Psoas muscle (tissue), 8 donors: ENCODE measurements around the gene TBC1D2B. TPM values are rescaled to one million over a fixed set of nuclear protein-coding genes. Genes with fewer than 3 reads are reported as not detected.

Experiments
- ATAC-seq, 4 donors: fragments of 200-7000 bp; cut with Tn5 transposase; one replicate each; pipeline ENCODE4 v1.9.1; 2020; ENCODE audit warnings: moderate library complexity in 3 of 4, mild to moderate bottlenecking in 2 of 4
- DNase-seq, 2 donors: peaks; one replicate each; pipeline ENCODE4 v3.0.0-alpha.2; 2020
- H3K27ac ChIP-seq: fragments of 200-600 bp; one replicate; pipeline ENCODE4 v1.8.0; 2022
- H3K27me3 ChIP-seq, 3 donors: fragments of 200-600 bp in 1 of 3; one replicate each; pipeline versions ENCODE4 v1.6.1 to v1.8.0; 2013 to 2022; ENCODE audit warnings: low read length in 2 of 3, mild to moderate bottlenecking in 2 of 3, moderate library complexity in 1 of 3; ENCODE audit not compliant: insufficient read depth in 3 of 3
- H3K36me3 ChIP-seq, 2 donors: fragments of 200-600 bp in 1 of 2; one replicate each; pipeline versions ENCODE4 v1.6.1 to v1.8.0; 2013 to 2022; ENCODE audit warnings: low read depth in 1 of 2, mild to moderate bottlenecking in 1 of 2, moderate library complexity in 1 of 2; ENCODE audit not compliant: insufficient read depth in 1 of 2
- H3K4me1 ChIP-seq: fragments of 200-600 bp; one replicate; pipeline ENCODE4 v1.8.0; 2022
- H3K4me3 ChIP-seq: fragments of 200-600 bp; one replicate; pipeline ENCODE4 v1.8.0; 2022; ENCODE audit warnings: mild to moderate bottlenecking
- H3K9me3 ChIP-seq: fragments of 200-600 bp; one replicate; pipeline ENCODE4 v1.8.0; 2022
- WGBS, 3 donors: extraction: QIAGEN DNeasy Blood & Tissue Kit; methylation state at CpG; one replicate each; pipeline versions ENCODE4 v1.1.6 to v1.1.7; 2013; 5-methylcytosine and 5-hydroxymethylcytosine counted together
- intact Hi-C, 2 donors: fragments of 100-400 bp; cut with DNase I; formaldehyde crosslinking; loops; one replicate each; pipeline versions ENCODE4 v1.11.0 to v1.14.2; 2022
- polyA plus RNA-seq, 3 donors: library from polyadenylated mRNA; stranded (reverse); fragments of 200-250 nt; gene quantifications; one replicate each; pipeline ENCODE4 v1.2.3, GENCODE V29; 2013
- total RNA-seq, 4 donors: library from RNA; stranded (reverse); fragmentation: NEBNext Ultra II Directional in 2 of 4; extraction: Animal tissue kit (Norgen Biotek cat#: 25700) in 2 of 4; gene quantifications; one replicate each; pipeline versions ENCODE4 v1.2.1 to v1.2.4, GENCODE V29; 2021 to 2023
- TF ChIP-seq, protein P1 (sequence below): fragments of 200-600 bp; IDR thresholded peaks from one replicate; pipeline ENCODE4 v1.8.0; 2022; ENCODE audit warnings: antibody characterized with exemption
- donor health status: healthy with polysubstance abuse.
- donor health status: DM: no; HTN: no; CAD: no; lungs with moderate emphysema.
- donor health status: Bipolar disorder and iron deficiency.
- donor health status: healthy.
- donor health status: DM: yes; HTN: yes; CAD: no.
- donor health status: DM: no; HTN: no; CAD: no.
- donor health status: DM: no; HTN: no; CAD: no.
- donor health status: DM: yes; HTN: yes; CAD: no.

TBC1D2B gene
- total and polyA plus RNA-seq, 7 donors: 2.8 to 11.8 (median 6.8) TPM

DNA sequence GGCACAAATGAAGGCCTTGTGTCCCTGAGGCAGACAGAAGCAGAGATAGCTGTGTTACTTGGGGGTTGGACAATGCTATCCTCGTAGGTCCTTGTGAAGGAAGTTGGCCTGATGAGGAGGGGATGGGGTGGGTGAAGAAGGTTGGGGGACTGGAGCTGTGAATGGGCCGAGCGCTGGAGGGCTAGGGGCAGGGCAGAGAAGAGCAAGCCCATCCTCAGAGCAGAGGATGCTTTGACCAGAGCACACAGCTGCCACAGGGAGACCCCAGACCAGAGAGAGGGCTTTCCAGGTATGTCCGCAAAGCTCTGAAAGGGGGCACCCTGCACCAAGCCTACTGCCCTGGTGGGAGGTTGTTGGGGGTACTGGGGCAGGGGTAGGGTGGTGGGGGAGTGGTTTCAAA, 5.7 kb upstream of the TBC1D2B start:
- DNase-seq (no peak), ATAC-seq (no peak)
- no peak overlapping the region for H3K4me3 ChIP-seq
- 90 to 95% (median 92%) methylated on average over 4 of the region's 4 CpGs for WGBS, 3 donors
- peaks cover 2% of the 10 kb centered on the region for H3K4me1 ChIP-seq
- H3K27me3 ChIP-seq: no peaks in the 10 kb centered on the region
- no peak overlapping the region for H3K27ac ChIP-seq
- H3K36me3 ChIP-seq: no peaks in the 10 kb centered on the region
- TF ChIP-seq, protein P1, sequence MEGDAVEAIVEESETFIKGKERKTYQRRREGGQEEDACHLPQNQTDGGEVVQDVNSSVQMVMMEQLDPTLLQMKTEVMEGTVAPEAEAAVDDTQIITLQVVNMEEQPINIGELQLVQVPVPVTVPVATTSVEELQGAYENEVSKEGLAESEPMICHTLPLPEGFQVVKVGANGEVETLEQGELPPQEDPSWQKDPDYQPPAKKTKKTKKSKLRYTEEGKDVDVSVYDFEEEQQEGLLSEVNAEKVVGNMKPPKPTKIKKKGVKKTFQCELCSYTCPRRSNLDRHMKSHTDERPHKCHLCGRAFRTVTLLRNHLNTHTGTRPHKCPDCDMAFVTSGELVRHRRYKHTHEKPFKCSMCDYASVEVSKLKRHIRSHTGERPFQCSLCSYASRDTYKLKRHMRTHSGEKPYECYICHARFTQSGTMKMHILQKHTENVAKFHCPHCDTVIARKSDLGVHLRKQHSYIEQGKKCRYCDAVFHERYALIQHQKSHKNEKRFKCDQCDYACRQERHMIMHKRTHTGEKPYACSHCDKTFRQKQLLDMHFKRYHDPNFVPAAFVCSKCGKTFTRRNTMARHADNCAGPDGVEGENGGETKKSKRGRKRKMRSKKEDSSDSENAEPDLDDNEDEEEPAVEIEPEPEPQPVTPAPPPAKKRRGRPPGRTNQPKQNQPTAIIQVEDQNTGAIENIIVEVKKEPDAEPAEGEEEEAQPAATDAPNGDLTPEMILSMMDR: no peak
- intact Hi-C loops: no loop called here
- H3K9me3 ChIP-seq: no peaks in the 10 kb centered on the region

DNA sequence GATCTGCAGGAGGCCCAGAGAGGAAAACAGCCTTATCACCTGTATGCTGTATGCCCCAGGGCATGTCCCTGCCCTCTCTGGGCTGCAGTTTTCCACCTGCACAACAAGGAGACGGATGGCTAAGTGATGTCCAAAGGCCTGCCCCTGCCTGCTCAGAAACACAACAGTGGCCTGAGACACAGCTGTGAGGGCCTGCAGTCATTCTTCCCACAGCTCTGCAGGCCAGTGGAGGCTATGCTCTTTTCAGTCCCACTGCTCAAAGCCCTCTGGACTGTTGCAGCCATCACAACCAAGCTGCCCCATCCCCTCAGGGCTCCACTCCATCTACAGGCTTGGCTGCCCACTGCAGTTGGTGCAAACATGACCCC, 5.2 kb upstream of the TBC1D2B start:
- no peaks in the 10 kb centered on the region for H3K9me3 ChIP-seq
- TF ChIP-seq, protein P1: no peak
- DNase-seq (no peak), ATAC-seq (no peak)
- H3K27me3 ChIP-seq: no peaks in the 10 kb centered on the region
- no peak overlapping the region for H3K4me3 ChIP-seq
- H3K27ac ChIP-seq: no peak overlapping the region
- peaks cover 7% of the 10 kb centered on the region for H3K4me1 ChIP-seq
- WGBS, 3 donors: 90 to 100% (median 92%) methylated on average over 1 of the region's 1 CpG
- no peaks in the 10 kb centered on the region for H3K36me3 ChIP-seq
- intact Hi-C loops: no loop called here

DNA sequence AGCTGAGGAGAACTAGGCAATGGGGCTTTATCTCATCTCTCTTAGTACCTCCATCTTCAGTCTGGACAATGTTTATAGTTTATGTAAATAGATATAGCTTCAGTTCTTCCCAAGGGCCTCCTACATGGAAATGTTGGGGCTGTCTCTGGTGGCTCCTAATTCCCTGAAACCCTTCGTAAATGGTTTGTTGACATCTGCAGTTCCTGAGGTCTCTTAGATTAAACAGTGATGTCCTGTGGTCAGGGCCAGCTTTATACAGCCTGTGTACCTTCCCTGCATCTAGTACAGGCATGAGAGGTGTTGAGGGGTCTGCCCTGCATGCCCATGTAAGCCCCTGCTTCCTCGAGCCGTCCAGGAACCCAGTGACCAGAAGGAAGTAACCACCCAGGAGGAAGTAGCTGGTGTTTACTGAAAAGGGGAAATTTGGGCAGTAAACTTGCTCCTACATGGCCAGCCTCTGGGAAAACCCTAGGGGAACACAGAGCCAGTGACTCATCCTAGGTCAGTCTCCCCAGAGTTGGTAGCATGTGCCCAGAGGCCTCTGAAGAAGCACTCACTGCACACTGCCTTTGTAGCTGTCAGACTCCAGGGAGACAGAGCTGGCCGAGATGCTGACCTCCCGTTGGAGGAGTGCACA, 4.7 kb upstream of the TBC1D2B start:
- Histone ChIP-seq H3K27ac (no peak overlapping the region), H3K4me1 (peaks cover 7% of the 10 kb centered on the region), H3K27me3 (no peaks in the 10 kb centered on the region), H3K4me3 (no peak overlapping the region), H3K36me3 (no peaks in the 10 kb centered on the region), H3K9me3 (no peaks in the 10 kb centered on the region)
- 79 to 85% (median 81%) methylated on average over 5 of the region's 5 CpGs for WGBS, 3 donors
- TF ChIP-seq, protein P1: no peak
- peak in 1 of 4 donors; percentile 24 for ATAC-seq
- intact Hi-C loops: no loop called here
- DNase-seq: no peak

DNA sequence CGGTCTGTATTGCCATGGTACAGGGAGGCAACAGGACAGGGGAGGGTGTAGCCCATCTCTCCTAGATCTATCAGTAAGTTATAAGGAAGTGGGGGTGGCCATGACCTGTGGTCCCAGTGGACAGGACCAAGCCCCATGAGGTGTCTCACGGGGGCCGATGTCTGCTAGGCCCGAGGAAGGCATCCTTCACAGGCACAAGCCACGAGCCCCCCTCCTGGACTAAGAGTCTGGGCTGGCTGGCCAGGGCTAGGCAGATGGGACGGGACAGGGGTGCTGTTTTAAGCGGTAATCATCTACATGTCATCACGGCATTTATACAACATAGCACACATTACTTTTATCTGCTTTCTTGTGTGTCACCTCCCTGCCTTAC, 2.6 kb upstream of the TBC1D2B start:
- no peak overlapping the region for H3K4me3 ChIP-seq
- no peak for ATAC-seq
- H3K36me3 ChIP-seq: no peaks in the 10 kb centered on the region
- no peaks in the 10 kb centered on the region for H3K27me3 ChIP-seq
- peaks cover 17% of the 10 kb centered on the region for H3K4me1 ChIP-seq
- TF ChIP-seq, protein P1: no peak
- intact Hi-C loops: no loop called here
- 88 to 96% (median 94%) methylated on average over 8 of the region's 8 CpGs for WGBS, 3 donors
- no peak overlapping the region for H3K27ac ChIP-seq
- H3K9me3 ChIP-seq: no peaks in the 10 kb centered on the region
- DNase-seq: no peak
